ENCODE data around the gene ILK. TPM values are rescaled to one million over a fixed set of nuclear protein-coding genes. Genes with fewer than 3 reads are reported as not detected.
A peak's percentile ranks its signal among the peaks of the same experiment; 100 is the strongest.

Gene ILK
- total and polyA plus RNA-seq, 2 donors (not counting 1 experiment from before 2014, with no cell fraction given) = 176 to 420 TPM

GRCh38 chr11:6604790-6605189 lies 1.2 kb downstream of the ILK start:
- H3K4me1 ChIP-seq (ENCODE audit: control insufficient read depth, extremely low read depth, insufficient read depth, low read length) = peaks cover 20% of the 10 kb centered on the region
- peaks cover 86% of the 10 kb centered on the region for H3K79me2 ChIP-seq (ENCODE audit: control insufficient read depth, insufficient read depth, low read length)
- H3K4me2 ChIP-seq (ENCODE audit: extremely low read depth, insufficient read depth, low read length) = peak overlapping the region; percentile 89
- H3K27me3 ChIP-seq (ENCODE audit: control insufficient read depth, insufficient read depth, low read length) = no peaks in the 10 kb centered on the region
- H2AFZ ChIP-seq (ENCODE audit: low read length) = no peak overlapping the region
- H3K36me3 ChIP-seq (ENCODE audit: control insufficient read depth, insufficient read depth, low read length) = peaks cover 27% of the 10 kb centered on the region
- H4K20me1 ChIP-seq (ENCODE audit: control insufficient read depth, extremely low read depth, insufficient read depth, low read length) = no peaks in the 10 kb centered on the region
- no peak for TF ChIP-seq EZH2 (IDR thresholded peaks at IDR 0.05; ENCODE audit: low read length, missing control alignments)
- no peak for TF ChIP-seq CTCF (conservative IDR thresholded peaks at IDR 0.05 in 1 of 2, IDR thresholded peaks at IDR 0.05 in 1 of 2; ENCODE audit: low read depth in 1 of 2, low read length in 2 of 2)
- no peaks in the 10 kb centered on the region for H3K9me3 ChIP-seq (ENCODE audit: control insufficient read depth, insufficient read depth, low read depth, low read length)
- H3K9ac ChIP-seq (ENCODE audit: insufficient read depth, low read length) = no peak overlapping the region
- DNase-seq (ENCODE audit: low read depth in 2 of 2) = no peak
- H3K27ac ChIP-seq (ENCODE audit: insufficient read depth, low read length) = peak overlapping the region; percentile 92
- peak overlapping the region; percentile 84 to 97 (median 90) for H3K4me3 ChIP-seq (replicated peaks in 1 of 4; ENCODE audit: control extremely low read depth in 1 of 4, insufficient read depth in 1 of 4, low read depth in 3 of 4, low read length in 4 of 4)

GRCh38 chr11:6606471-6607189 lies 3.1 kb downstream of the ILK start:
- H3K36me3 ChIP-seq (ENCODE audit: control insufficient read depth, insufficient read depth, low read length) = peaks cover 26% of the 10 kb centered on the region
- peak overlapping the region; percentile 48 for H3K9ac ChIP-seq (ENCODE audit: insufficient read depth, low read length)
- peak overlapping the region; percentile 85 for H3K27ac ChIP-seq (ENCODE audit: insufficient read depth, low read length)
- no peaks in the 10 kb centered on the region for H3K9me3 ChIP-seq (ENCODE audit: control insufficient read depth, insufficient read depth, low read depth, low read length)
- H3K4me2 ChIP-seq (ENCODE audit: extremely low read depth, insufficient read depth, low read length) = peak overlapping the region; percentile 83
- peaks cover 26% of the 10 kb centered on the region for H3K4me1 ChIP-seq (ENCODE audit: control insufficient read depth, extremely low read depth, insufficient read depth, low read length)
- no peaks in the 10 kb centered on the region for H3K27me3 ChIP-seq (ENCODE audit: control insufficient read depth, insufficient read depth, low read length)
- no peaks in the 10 kb centered on the region for H4K20me1 ChIP-seq (ENCODE audit: control insufficient read depth, extremely low read depth, insufficient read depth, low read length)
- H3K79me2 ChIP-seq (ENCODE audit: control insufficient read depth, insufficient read depth, low read length) = peaks cover 89% of the 10 kb centered on the region
- peak overlapping the region; percentile 14 to 91 (median 62) for H3K4me3 ChIP-seq (replicated peaks in 1 of 4; ENCODE audit: control extremely low read depth in 1 of 4, insufficient read depth in 1 of 4, low read depth in 3 of 4, low read length in 4 of 4)
- peak; percentile 93 to 96 for DNase-seq (ENCODE audit: low read depth in 2 of 2)
- TF ChIP-seq EZH2 (IDR thresholded peaks at IDR 0.05; ENCODE audit: low read length, missing control alignments) (no peak), CTCF (conservative IDR thresholded peaks at IDR 0.05 in 1 of 2, IDR thresholded peaks at IDR 0.05 in 1 of 2; ENCODE audit: low read depth in 1 of 2, low read length in 2 of 2) (no peak)
- H2AFZ ChIP-seq (ENCODE audit: low read length) = no peak overlapping the region

GRCh38 chr11:6607190-6607795 lies 3.7 kb downstream of the ILK start:
- peak overlapping the region in 2 of 4 experiments; percentile 24 to 33 for H3K4me3 ChIP-seq (replicated peaks in 1 of 4; ENCODE audit: control extremely low read depth in 1 of 4, insufficient read depth in 1 of 4, low read depth in 3 of 4, low read length in 4 of 4)
- no peak overlapping the region for H2AFZ ChIP-seq (ENCODE audit: low read length)
- TF ChIP-seq CTCF (conservative IDR thresholded peaks at IDR 0.05 in 1 of 2, IDR thresholded peaks at IDR 0.05 in 1 of 2; ENCODE audit: low read depth in 1 of 2, low read length in 2 of 2) = no peak
- no peak for TF ChIP-seq EZH2 (IDR thresholded peaks at IDR 0.05; ENCODE audit: low read length, missing control alignments)
- H3K27me3 ChIP-seq (ENCODE audit: control insufficient read depth, insufficient read depth, low read length) = no peaks in the 10 kb centered on the region
- peak overlapping the region; percentile 49 for H3K4me2 ChIP-seq (ENCODE audit: extremely low read depth, insufficient read depth, low read length)
- peaks cover 22% of the 10 kb centered on the region for H3K4me1 ChIP-seq (ENCODE audit: control insufficient read depth, extremely low read depth, insufficient read depth, low read length)
- H3K9ac ChIP-seq (ENCODE audit: insufficient read depth, low read length) = no peak overlapping the region
- no peaks in the 10 kb centered on the region for H3K9me3 ChIP-seq (ENCODE audit: control insufficient read depth, insufficient read depth, low read depth, low read length)
- peak in 1 of 2 donors; percentile 65 for DNase-seq (ENCODE audit: low read depth in 2 of 2)
- no peaks in the 10 kb centered on the region for H4K20me1 ChIP-seq (ENCODE audit: control insufficient read depth, extremely low read depth, insufficient read depth, low read length)
- peaks cover 85% of the 10 kb centered on the region for H3K79me2 ChIP-seq (ENCODE audit: control insufficient read depth, insufficient read depth, low read length)
- peak overlapping the region; percentile 37 for H3K27ac ChIP-seq (ENCODE audit: insufficient read depth, low read length)
- H3K36me3 ChIP-seq (ENCODE audit: control insufficient read depth, insufficient read depth, low read length) = peaks cover 27% of the 10 kb centered on the region
